HG03103 (cell line): ENCODE measurements around the gene ALS2.

Experiments
- ATAC-seq: cut with Tn5 transposase; IDR thresholded peaks from one replicate; pipeline ENCODE4 v1.9.1; 2021; ENCODE audit warnings: low read depth; ENCODE audit not compliant: unreplicated experiment

The ALS2 gene

GRCh38 chr2:201761101-201761500 is 19.6 kb downstream of the ALS2 start:
- ATAC-seq, result no peak

- no peak for ATAC-seq
Observed at GRCh38 chr2:201759567-201759966, 21.2 kb downstream of the ALS2 start.

GRCh38 chr2:201758873-201759272 is 21.9 kb downstream of the ALS2 start:
- no peak for ATAC-seq

- ATAC-seq, result no peak
Observed at GRCh38 chr2:201758234-201758633, 22.5 kb downstream of the ALS2 start.

GRCh38 chr2:201754717-201755415 is 25.9 kb downstream of the ALS2 start:
- no peak for ATAC-seq

- no peak for ATAC-seq
Observed at GRCh38 chr2:201751566-201751965, 29.2 kb downstream of the ALS2 start.

- no peak for ATAC-seq
Observed at GRCh38 chr2:201746551-201746950, 34.2 kb downstream of the ALS2 start.

- ATAC-seq, result no peak
Observed at GRCh38 chr2:201735486-201735885, 45.2 kb downstream of the ALS2 start.

- no peak for ATAC-seq
Observed at GRCh38 chr2:201734111-201734510, 46.6 kb downstream of the ALS2 start.

GRCh38 chr2:201733544-201733943 is 47.2 kb downstream of the ALS2 start:
- ATAC-seq, result no peak

- no peak for ATAC-seq
Observed at GRCh38 chr2:201730651-201731285, 50.0 kb downstream of the ALS2 start.

GRCh38 chr2:201715459-201715858 is 65.3 kb downstream of the ALS2 start:
- no peak for ATAC-seq

GRCh38 chr2:201712726-201713125 is 68.0 kb downstream of the ALS2 start:
- no peak for ATAC-seq

- ATAC-seq, result no peak
Observed at GRCh38 chr2:201709747-201710146, 71.0 kb downstream of the ALS2 start.

- ATAC-seq, result no peak
Observed at GRCh38 chr2:201709049-201709448, 71.7 kb downstream of the ALS2 start.

- no peak for ATAC-seq
Observed at GRCh38 chr2:201707753-201708152, 73.0 kb downstream of the ALS2 start.

- no peak for ATAC-seq
Observed at GRCh38 chr2:201707142-201707541, 73.6 kb downstream of the ALS2 start.

- no peak for ATAC-seq
Observed at GRCh38 chr2:201704536-201704935, 76.2 kb downstream of the ALS2 start.

- ATAC-seq, result no peak
Observed at GRCh38 chr2:201701646-201702045, 79.1 kb downstream of the ALS2 start.

GRCh38 chr2:201699416-201699815 is 81.3 kb downstream of the ALS2 start:
- no peak for ATAC-seq

GRCh38 chr2:201698588-201699226 is 82.0 kb downstream of the ALS2 start, which contains the start of gene MPP4:
MPP4 (minus strand) TSS chr2:201698644; CDS start chr2:201693954, 4,690 bp downstream.
- ATAC-seq, result no peak

- no peak for ATAC-seq
Observed at GRCh38 chr2:201697899-201698298, 82.8 kb downstream of the ALS2 start.
